Memory B cell (primary cell): ENCODE measurements around the gene PFN1.

Experiments
- ATAC-seq: fragments of 150-1000 bp; cut with Tn5 transposase; 2 replicates; pipeline ENCODE4 v1.10.0; 2021; ENCODE audit warnings: low read depth, mild to moderate bottlenecking, moderate library complexity
- DNase-seq, 2 donors: peaks; one replicate each; pipeline ENCODE4 v3.0.0; 2022; ENCODE audit warnings: low spot score in 2 of 2
- H3K27ac Mint-ChIP-seq: one replicate; pipeline ENCODE4 v1.8.0; 2022; ENCODE audit warnings: mild to moderate bottlenecking, moderate library complexity, mixed read lengths
- H3K27me3 Mint-ChIP-seq: one replicate; pipeline ENCODE4 v1.8.0; 2022; ENCODE audit warnings: mixed read lengths
- H3K36me3 Mint-ChIP-seq: one replicate; pipeline ENCODE4 v1.8.0; 2022; ENCODE audit warnings: mild to moderate bottlenecking, mixed read lengths
- H3K4me1 Mint-ChIP-seq: one replicate; pipeline ENCODE4 v1.8.0; 2022; ENCODE audit warnings: mixed read lengths
- H3K4me3 Mint-ChIP-seq: one replicate; pipeline ENCODE4 v1.8.0; 2022; ENCODE audit warnings: mild to moderate bottlenecking, moderate library complexity, mixed read lengths
- H3K9me3 Mint-ChIP-seq: one replicate; pipeline ENCODE4 v1.8.0; 2022; ENCODE audit warnings: mixed read lengths

PFN1 gene

GRCh38 chr17:4958102-4958501, 9.8 kb upstream of the PFN1 start:
- Mint-ChIP-seq H3K9me3 (no peaks in the 10 kb centered on the region), H3K36me3 (peaks cover 13% of the 10 kb centered on the region), H3K4me3 (no peak overlapping the region), H3K27ac (no peak overlapping the region), H3K27me3 (no peaks in the 10 kb centered on the region), H3K4me1 (peaks cover 5% of the 10 kb centered on the region)
- ATAC-seq, result no peak
- DNase-seq, result no peak

GRCh38 chr17:4956493-4957061, 8.2 kb upstream of the PFN1 start:
- Mint-ChIP-seq H3K36me3 (peaks cover 13% of the 10 kb centered on the region), H3K4me3 (no peak overlapping the region), H3K27ac (no peak overlapping the region), H3K27me3 (no peaks in the 10 kb centered on the region), H3K4me1 (peaks cover 5% of the 10 kb centered on the region), H3K9me3 (no peaks in the 10 kb centered on the region)
- no peak for DNase-seq
- no peak for ATAC-seq

GRCh38 chr17:4955091-4955490, 6.8 kb upstream of the PFN1 start:
- Mint-ChIP-seq H3K4me3 (no peak overlapping the region), H3K27me3 (no peaks in the 10 kb centered on the region), H3K4me1 (peaks cover 16% of the 10 kb centered on the region), H3K27ac (no peak overlapping the region), H3K36me3 (peaks cover 6% of the 10 kb centered on the region), H3K9me3 (no peaks in the 10 kb centered on the region)
- no peak for DNase-seq
- ATAC-seq, result no peak

GRCh38 chr17:4953451-4953961, 5.2 kb upstream of the PFN1 start:
- no peak for DNase-seq
- Mint-ChIP-seq H3K9me3 (no peaks in the 10 kb centered on the region), H3K36me3 (no peaks in the 10 kb centered on the region), H3K4me1 (peaks cover 18% of the 10 kb centered on the region), H3K27ac (no peak overlapping the region), H3K27me3 (no peaks in the 10 kb centered on the region), H3K4me3 (no peak overlapping the region)
- no peak for ATAC-seq

- ATAC-seq (no peak), DNase-seq (no peak)
- Mint-ChIP-seq H3K9me3 (no peaks in the 10 kb centered on the region), H3K4me1 (peaks cover 20% of the 10 kb centered on the region), H3K4me3 (peak overlapping the region; percentile 51), H3K36me3 (peaks cover 5% of the 10 kb centered on the region), H3K27ac (no peak overlapping the region), H3K27me3 (no peaks in the 10 kb centered on the region)
Observed at GRCh38 chr17:4951486-4951885, 3.2 kb upstream of the PFN1 start.

- ATAC-seq (no peak), DNase-seq (no peak)
- Mint-ChIP-seq H3K27ac (peak within 1 kb of the TSS; percentile 97), H3K36me3 (peaks cover 7% of the 10 kb centered on the region), H3K27me3 (no peaks in the 10 kb centered on the region), H3K4me3 (peak within 1 kb of the TSS; percentile 80), H3K9me3 (no peaks in the 10 kb centered on the region), H3K4me1 (peaks cover 23% of the 10 kb centered on the region)
Observed at GRCh38 chr17:4950746-4951204, 2.4 kb upstream of the PFN1 start, which contains the start of gene ENO3. TSS of gene ENO3 (plus strand) at chr17:4951119. CDS start at chr17:4951830, 711 bp downstream.

- H3K9me3 Mint-ChIP-seq, result no peaks in the 10 kb centered on the region
- H3K4me3 Mint-ChIP-seq, result peak overlapping the region; percentile 80
- H3K4me1 Mint-ChIP-seq, result peaks cover 29% of the 10 kb centered on the region
- DNase-seq (peak in 1 of 2 donors; percentile 56), ATAC-seq (peak; percentile 1)
- peak overlapping the region; percentile 97 for H3K27ac Mint-ChIP-seq
- peaks cover 13% of the 10 kb centered on the region for H3K36me3 Mint-ChIP-seq
- no peaks in the 10 kb centered on the region for H3K27me3 Mint-ChIP-seq
Observed at GRCh38 chr17:4950075-4950745, 1.9 kb upstream of the PFN1 start.

GRCh38 chr17:4949321-4950074, 1.2 kb upstream of the PFN1 start:
- Mint-ChIP-seq H3K4me3 (peak overlapping the region; percentile 99), H3K4me1 (peaks cover 36% of the 10 kb centered on the region), H3K9me3 (no peaks in the 10 kb centered on the region), H3K36me3 (peaks cover 15% of the 10 kb centered on the region), H3K27ac (peak overlapping the region; percentile 97), H3K27me3 (no peaks in the 10 kb centered on the region)
- ATAC-seq (peak; percentile 62), DNase-seq (peak; percentile 79 to 85)

GRCh38 chr17:4948931-4949320, 596 bp upstream of the PFN1 start:
- H3K4me1 Mint-ChIP-seq, result peaks cover 42% of the 10 kb centered on the region
- peak overlapping the region; percentile 97 for H3K27ac Mint-ChIP-seq
- no peaks in the 10 kb centered on the region for H3K9me3 Mint-ChIP-seq
- H3K4me3 Mint-ChIP-seq, result peak overlapping the region; percentile 99
- H3K36me3 Mint-ChIP-seq, result peaks cover 19% of the 10 kb centered on the region
- DNase-seq (peak; percentile 73 to 80), ATAC-seq (peak; percentile 57)
- no peaks in the 10 kb centered on the region for H3K27me3 Mint-ChIP-seq

- Mint-ChIP-seq H3K27ac (peak overlapping the region; percentile 97), H3K4me1 (peaks cover 51% of the 10 kb centered on the region), H3K27me3 (no peaks in the 10 kb centered on the region), H3K36me3 (peaks cover 19% of the 10 kb centered on the region), H3K9me3 (no peaks in the 10 kb centered on the region), H3K4me3 (peak overlapping the region; percentile 99)
- DNase-seq (peak in 1 of 2 donors; percentile 54), ATAC-seq (peak; percentile 15)
Observed at GRCh38 chr17:4947411-4948165, 742 bp downstream of the PFN1 start.

- Mint-ChIP-seq H3K4me1 (peaks cover 56% of the 10 kb centered on the region), H3K27me3 (no peaks in the 10 kb centered on the region), H3K9me3 (no peaks in the 10 kb centered on the region), H3K4me3 (peak overlapping the region; percentile 99), H3K27ac (peak overlapping the region; percentile 97), H3K36me3 (peaks cover 23% of the 10 kb centered on the region)
- DNase-seq, result no peak
- ATAC-seq, result no peak
Observed at GRCh38 chr17:4947010-4947410, 1.3 kb downstream of the PFN1 start.

- Mint-ChIP-seq H3K4me3 (peak overlapping the region; percentile 99), H3K36me3 (peaks cover 27% of the 10 kb centered on the region), H3K27ac (peak overlapping the region; percentile 97), H3K4me1 (peaks cover 61% of the 10 kb centered on the region), H3K9me3 (no peaks in the 10 kb centered on the region), H3K27me3 (no peaks in the 10 kb centered on the region)
- ATAC-seq, result no peak
- no peak for DNase-seq
Observed at GRCh38 chr17:4946312-4946976, 1.9 kb downstream of the PFN1 start.

GRCh38 chr17:4945944-4946280, 2.4 kb downstream of the PFN1 start:
- Mint-ChIP-seq H3K9me3 (no peaks in the 10 kb centered on the region), H3K27me3 (no peaks in the 10 kb centered on the region), H3K4me1 (peaks cover 62% of the 10 kb centered on the region), H3K36me3 (peaks cover 27% of the 10 kb centered on the region), H3K4me3 (peak overlapping the region; percentile 99), H3K27ac (peak overlapping the region; percentile 97)
- no peak for DNase-seq
- no peak for ATAC-seq
